Transverse colon (tissue), 4 donors: ENCODE measurements around the gene CRAT. TPM values are rescaled to one million over a fixed set of nuclear protein-coding genes. Genes with fewer than 3 reads are reported as not detected.

Source experiments
- DNase-seq: peaks from one replicate; pipeline ENCODE4 v3.0.0-alpha.2; 2019
- H3K27ac ChIP-seq, 4 donors: fragments of 200-600 bp; sonication (generic); 2 replicates each; pipeline ENCODE4 v1.5.1; 2016 to 2018; ENCODE audit warnings: inconsistent platforms in 4 of 4
- H3K27me3 ChIP-seq: fragments of 200-600 bp; sonication (generic); 2 replicates; pipeline ENCODE4 v1.5.1; 2017; ENCODE audit warnings: inconsistent platforms
- H3K36me3 ChIP-seq, 4 donors: fragments of 200-600 bp; sonication (generic); 2 replicates each; pipeline ENCODE4 v1.5.1; 2017 to 2019; ENCODE audit warnings: inconsistent platforms in 4 of 4
- H3K4me1 ChIP-seq, 4 donors: fragments of 200-600 bp; sonication (generic); 2 replicates each; pipeline ENCODE4 v1.5.1; 2017 to 2020; ENCODE audit warnings: inconsistent platforms in 4 of 4
- H3K4me3 ChIP-seq, 4 donors: fragments of 200-600 bp; sonication (generic); 1 replicate in 1 of 4; 2 replicates in 3 of 4; pipeline versions ENCODE4 v1.5.1 to v1.6.1; 2017 to 2019; ENCODE audit warnings: inconsistent platforms in 4 of 4
- H3K9me3 ChIP-seq, 2 donors: fragments of 200-600 bp; sonication (generic); 2 replicates each; pipeline ENCODE4 v1.5.1; 2017 to 2019; ENCODE audit warnings: inconsistent platforms in 2 of 2
- CTCF ChIP-seq, 5 experiments: fragments of 200-600 bp in 3 of 5; fragments of 450-650 bp in 2 of 5; sonication (generic) in 3 of 5; IDR thresholded peaks; 1 replicate in 2 of 5; 2 replicates in 3 of 5; pipeline ENCODE4 v1.5.1; 2016 to 2017; ENCODE audit warnings: antibody characterized with exemption in 5 of 5, inconsistent platforms in 3 of 5, mild to moderate bottlenecking in 2 of 5, moderate library complexity in 1 of 5
- EP300 ChIP-seq: sonication (generic); formaldehyde crosslinking; IDR thresholded peaks from one replicate; pipeline ENCODE4 v1.6.1; 2017; ENCODE audit warnings: antibody characterized with exemption, low read depth
- POLR2A ChIP-seq: fragments of 450-650 bp; IDR thresholded peaks from one replicate; pipeline ENCODE4 v1.6.1; 2016; ENCODE audit warnings: antibody characterized with exemption, mild to moderate bottlenecking, moderate library complexity
- POLR2AphosphoS5 ChIP-seq, 3 donors: sonication (generic); formaldehyde crosslinking; IDR thresholded peaks; one replicate each; pipeline ENCODE4 v1.6.1; 2016; ENCODE audit warnings: antibody characterized with exemption in 3 of 3
- WGBS, 2 donors: methylation state at CpG; one replicate each; pipeline ENCODE4 v1.1.5; 2018; ENCODE audit warnings: low coverage in 1 of 2; 5-methylcytosine and 5-hydroxymethylcytosine counted together
- in situ Hi-C, 4 donors: fragments of 200-750 bp; cut with MboI; loops; one replicate each; pipeline versions ENCODE4 v1.15.0 to v1.15.1; 2017; ENCODE audit warnings: low sequenced_read_pairs in 3 of 4, low pct_ligation_motif_present in 1 of 4, low pct_unique_long_range_greater_than_20kb in 1 of 4
- intact Hi-C: fragments of 100-400 bp; cut with DNase I; formaldehyde crosslinking; loops from one replicate; pipeline ENCODE4 v1.15.1; 2023; ENCODE audit warnings: low total_unique reads
- total RNA-seq, 4 donors: library from RNA; depleted of rRNA; stranded (reverse); fragments of >200 nt; gene quantifications; one replicate each; pipeline ENCODE4 v1.1.0, GENCODE V29; 2016

CRAT gene
- total RNA-seq, 4 donors from 2014 or later, result 124 to 161 (median 136) TPM

DNA sequence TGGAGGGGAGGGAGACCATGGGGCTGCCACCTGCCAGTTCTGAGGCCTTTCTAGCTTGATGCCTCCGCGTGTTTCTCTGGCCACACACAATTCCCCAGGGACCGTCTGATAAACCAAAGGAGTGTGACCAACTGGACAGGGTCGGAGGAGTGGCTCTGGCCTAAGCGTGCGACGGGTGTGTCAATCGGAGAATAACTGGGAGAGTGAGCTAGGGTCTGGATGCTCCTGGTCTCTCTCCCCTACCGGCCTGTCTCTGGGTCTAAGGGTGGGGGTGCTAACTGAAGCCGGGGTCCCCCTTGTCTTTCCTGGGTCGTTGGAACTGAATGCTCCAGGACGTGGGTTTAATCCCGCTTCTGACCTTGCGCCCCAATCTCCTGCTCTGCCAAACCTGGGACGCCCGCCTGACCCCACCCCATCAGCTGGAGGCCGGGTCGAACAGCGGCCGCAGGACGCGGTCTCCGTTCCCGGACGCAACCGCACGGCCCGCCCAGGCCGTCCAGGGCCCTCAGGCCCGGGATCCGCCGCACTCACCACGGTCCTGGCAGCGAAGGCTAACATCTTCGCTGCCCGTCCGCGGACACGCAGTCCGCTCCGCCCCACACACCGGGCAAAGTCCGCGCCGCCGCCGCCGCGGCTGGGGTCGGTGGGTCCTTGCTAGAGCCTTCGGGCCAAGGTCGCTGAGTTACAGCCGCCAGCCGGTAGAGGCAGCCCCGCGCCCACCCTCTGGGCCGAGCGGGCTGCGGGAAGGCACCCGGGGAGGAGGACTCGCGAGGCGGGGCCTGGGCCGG, 447 bp downstream of the CRAT start:
- Histone ChIP-seq H3K4me3 (peak overlapping the region; percentile 86 to 96 (median 88)), H3K4me1 (peaks cover 18 to 55% (median 41%) of the 10 kb centered on the region in 4 donors), H3K9me3 (no peaks in the 10 kb centered on the region), H3K27ac (peak overlapping the region; percentile 96 to 99 (median 96)), H3K36me3 (peaks cover 0 to 6% (median 0%) of the 10 kb centered on the region in 4 donors), H3K27me3 (no peaks in the 10 kb centered on the region)
- TF ChIP-seq POLR2A, result no peak
- TF ChIP-seq POLR2AphosphoS5 (IDR thresholded peaks at IDR 0.05), result peak in 1 of 3 donors; percentile 21
- 4% methylated on average over 39 of the region's 64 CpGs; no CpG with 5 or more reads in 1 of the 2 donors for WGBS, 2 donors
- intact Hi-C loops, result no loop called here
- in situ Hi-C loops, result no loop called here
- peak; percentile 32 for DNase-seq

DNA sequence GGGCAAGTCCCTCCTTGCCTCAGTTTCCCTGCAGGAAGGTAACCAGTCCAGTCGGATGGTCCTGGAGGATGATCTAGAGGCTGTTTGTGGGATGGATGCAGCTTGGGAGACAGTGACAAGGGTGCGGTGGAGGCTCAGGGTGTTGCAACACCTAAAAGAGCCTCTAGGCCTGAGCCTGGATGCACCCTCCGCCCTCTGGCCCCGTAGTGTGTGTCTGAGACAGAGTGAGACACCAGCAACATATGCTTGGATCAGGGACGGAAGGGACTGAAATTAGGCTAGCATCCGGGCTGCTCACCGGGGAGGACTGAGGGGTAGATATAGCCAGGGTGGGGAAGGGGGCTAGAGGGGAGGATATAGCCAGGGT, 1.1 kb downstream of the CRAT start:
- 62% methylated on average over 7 of the region's 7 CpGs; no CpG with 5 or more reads in 1 of the 2 donors for WGBS, 2 donors
- in situ Hi-C loops, result no loop called here
- Histone ChIP-seq H3K4me3 (peak overlapping the region in 3 of 4 donors; percentile 86 to 96 (median 89)), H3K4me1 (peaks cover 18 to 49% (median 38%) of the 10 kb centered on the region in 4 donors), H3K27me3 (no peaks in the 10 kb centered on the region), H3K9me3 (no peaks in the 10 kb centered on the region), H3K36me3 (peaks cover 0 to 6% (median 0%) of the 10 kb centered on the region in 4 donors), H3K27ac (peak overlapping the region; percentile 96 to 99 (median 96))
- peak; percentile 49 for DNase-seq
- TF ChIP-seq EP300 (no peak), POLR2A (no peak), CTCF (IDR thresholded peaks at IDR 0.05) (peak in 1 of 5 experiments; percentile 26)
- intact Hi-C loops, result no loop called here

DNA sequence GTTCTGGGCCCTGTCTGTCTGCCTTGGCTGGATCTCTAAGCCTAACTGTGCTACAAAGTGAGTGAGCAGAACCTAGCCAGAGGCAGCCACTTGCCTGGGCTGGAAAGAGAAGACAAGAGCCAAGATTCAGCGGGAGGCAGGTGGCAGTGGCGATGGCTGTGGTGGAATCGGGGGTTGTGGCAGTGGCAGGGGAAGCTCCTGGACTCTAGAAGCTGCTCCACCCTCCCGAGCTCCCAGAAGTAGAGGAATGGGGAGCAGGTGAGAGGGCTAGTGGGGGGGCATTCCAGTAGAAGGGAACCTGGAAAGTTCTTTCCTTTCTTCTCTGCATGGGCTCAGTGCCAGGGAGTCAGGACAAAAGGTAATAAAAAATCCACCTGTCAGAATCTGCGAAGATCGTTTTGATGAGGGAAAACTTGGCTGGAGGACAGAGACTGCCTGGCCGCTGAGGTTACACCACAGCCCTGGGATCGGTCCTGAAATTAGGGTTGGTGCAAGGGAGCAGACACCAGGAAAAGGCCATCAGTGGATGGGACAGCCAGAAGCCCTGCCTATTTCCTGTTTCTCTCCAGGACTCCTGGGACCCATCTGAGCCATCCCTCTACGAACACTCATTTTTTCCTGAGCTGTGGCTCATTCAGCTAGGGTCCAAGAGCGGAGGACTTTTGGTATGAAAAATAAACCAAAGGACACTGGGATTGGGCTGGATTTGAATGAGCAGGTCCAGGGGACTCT, 1.6 kb downstream of the CRAT start:
- 51 to 67% methylated on average over 1 to 10 of the region's 10 CpGs for WGBS, 2 donors
- TF ChIP-seq CTCF (IDR thresholded peaks at IDR 0.05) (no peak), EP300 (no peak), POLR2AphosphoS5 (IDR thresholded peaks at IDR 0.05) (no peak), POLR2A (no peak)
- no peaks in the 10 kb centered on the region for H3K9me3 ChIP-seq
- in situ Hi-C loops, result no loop called here
- H3K4me1 ChIP-seq, result peaks cover 18 to 43% (median 34%) of the 10 kb centered on the region in 4 donors
- peak overlapping the region; percentile 96 to 99 (median 96) for H3K27ac ChIP-seq
- H3K36me3 ChIP-seq, result peaks cover 0 to 6% (median 0%) of the 10 kb centered on the region in 4 donors
- peak; percentile 66 for DNase-seq
- H3K4me3 ChIP-seq, result peak overlapping the region in 1 of 4 donors; percentile 96
- no peaks in the 10 kb centered on the region for H3K27me3 ChIP-seq
- intact Hi-C loops, result no loop called here

GRCh38 chr9:129108083-129108804, 2.3 kb downstream of the CRAT start:
- in situ Hi-C loops, result no loop called here
- TF ChIP-seq POLR2AphosphoS5 (IDR thresholded peaks at IDR 0.05), result no peak
- no peak for TF ChIP-seq CTCF (IDR thresholded peaks at IDR 0.05)
- no peak for DNase-seq
- no peak overlapping the region for H3K4me3 ChIP-seq
- H3K9me3 ChIP-seq, result no peaks in the 10 kb centered on the region
- WGBS, 2 donors, result 76 to 81% methylated on average over 8 to 12 of the region's 13 CpGs
- intact Hi-C loops, result no loop called here
- H3K27me3 ChIP-seq, result no peaks in the 10 kb centered on the region
- H3K36me3 ChIP-seq, result peaks cover 0 to 6% (median 0%) of the 10 kb centered on the region in 4 donors
- peak overlapping the region in 2 of 4 donors; percentile 14 to 96 for H3K27ac ChIP-seq
- peaks cover 18 to 38% (median 30%) of the 10 kb centered on the region in 4 donors for H3K4me1 ChIP-seq
